HG03097 (cell line): ENCODE results near the gene CIDEC.
"Not testable (repeated sequence)": the region's sequence is repeated elsewhere in the genome, so short reads cannot be mapped to it uniquely, and the experiment has no call there.

Experiments
- ATAC-seq: cut with Tn5 transposase; IDR thresholded peaks from one replicate; pipeline ENCODE4 v1.9.1; 2021; ENCODE audit not compliant: unreplicated experiment, low FRiP score

CIDEC gene

GRCh38 chr3:9902372-9903237 lies 22.6 kb upstream of the CIDEC start, which contains the start of gene IL17RE:
Gene IL17RE (plus strand): TSS chr3:9902848. CDS start chr3:9902933, 85 bp downstream.
- ATAC-seq: no peak

GRCh38 chr3:9901967-9902366 lies 21.9 kb upstream of the CIDEC start:
- ATAC-seq: no peak

GRCh38 chr3:9900965-9901415 lies 20.9 kb upstream of the CIDEC start:
- ATAC-seq: not testable (repeated sequence)

- ATAC-seq: no peak
Measured at GRCh38 chr3:9899289-9899791, 19.3 kb upstream of the CIDEC start.

- ATAC-seq: no peak
Measured at GRCh38 chr3:9898467-9899241, 18.6 kb upstream of the CIDEC start.

- ATAC-seq: no peak
Measured at GRCh38 chr3:9897408-9898372, 17.6 kb upstream of the CIDEC start.

GRCh38 chr3:9896755-9897407 lies 16.8 kb upstream of the CIDEC start:
- ATAC-seq: not testable (repeated sequence)

- not testable (repeated sequence) for ATAC-seq
Measured at GRCh38 chr3:9895715-9896114, 15.7 kb upstream of the CIDEC start.

- no peak for ATAC-seq
Measured at GRCh38 chr3:9893739-9894138, 13.7 kb upstream of the CIDEC start.

GRCh38 chr3:9891072-9891622 lies 11.1 kb upstream of the CIDEC start:
- no peak for ATAC-seq

- ATAC-seq: peak; percentile 63
Measured at GRCh38 chr3:9890249-9891071, 10.4 kb upstream of the CIDEC start, which contains the start of gene JAGN1. Gene JAGN1 (plus strand): TSS chr3:9890610. CDS start chr3:9890723, 113 bp downstream.

GRCh38 chr3:9889405-9889804 lies 9.4 kb upstream of the CIDEC start:
- ATAC-seq: no peak

GRCh38 chr3:9888540-9888939 lies 8.5 kb upstream of the CIDEC start:
- ATAC-seq: no peak

GRCh38 chr3:9887480-9887879 lies 7.4 kb upstream of the CIDEC start:
- no peak for ATAC-seq

GRCh38 chr3:9886328-9886727 lies 6.3 kb upstream of the CIDEC start:
- no peak for ATAC-seq

GRCh38 chr3:9884555-9885165 lies 4.6 kb upstream of the CIDEC start:
- ATAC-seq: no peak

GRCh38 chr3:9883706-9884554 lies 3.9 kb upstream of the CIDEC start:
- ATAC-seq: no peak
